Transverse colon (tissue), 4 donors: ENCODE measurements around the gene NRCAM. TPM values are rescaled to one million over a fixed set of nuclear protein-coding genes. Genes with fewer than 3 reads are reported as not detected.

Experiments used
- DNase-seq: peaks from one replicate; pipeline ENCODE4 v3.0.0-alpha.2; 2019
- H3K27ac ChIP-seq, 4 donors: fragments of 200-600 bp; sonication (generic); 2 replicates each; pipeline ENCODE4 v1.5.1; 2016 to 2018; ENCODE audit warnings: inconsistent platforms in 4 of 4
- H3K27me3 ChIP-seq: fragments of 200-600 bp; sonication (generic); 2 replicates; pipeline ENCODE4 v1.5.1; 2017; ENCODE audit warnings: inconsistent platforms
- H3K36me3 ChIP-seq, 4 donors: fragments of 200-600 bp; sonication (generic); 2 replicates each; pipeline ENCODE4 v1.5.1; 2017 to 2019; ENCODE audit warnings: inconsistent platforms in 4 of 4
- H3K4me1 ChIP-seq, 4 donors: fragments of 200-600 bp; sonication (generic); 2 replicates each; pipeline ENCODE4 v1.5.1; 2017 to 2020; ENCODE audit warnings: inconsistent platforms in 4 of 4
- H3K4me3 ChIP-seq, 4 donors: fragments of 200-600 bp; sonication (generic); 1 replicate in 1 of 4; 2 replicates in 3 of 4; pipeline versions ENCODE4 v1.5.1 to v1.6.1; 2017 to 2019; ENCODE audit warnings: inconsistent platforms in 4 of 4
- H3K9me3 ChIP-seq, 2 donors: fragments of 200-600 bp; sonication (generic); 2 replicates each; pipeline ENCODE4 v1.5.1; 2017 to 2019; ENCODE audit warnings: inconsistent platforms in 2 of 2
- EP300 ChIP-seq: sonication (generic); formaldehyde crosslinking; IDR thresholded peaks from one replicate; pipeline ENCODE4 v1.6.1; 2017; ENCODE audit warnings: antibody characterized with exemption, low read depth
- POLR2A ChIP-seq: fragments of 450-650 bp; IDR thresholded peaks from one replicate; pipeline ENCODE4 v1.6.1; 2016; ENCODE audit warnings: antibody characterized with exemption, mild to moderate bottlenecking, moderate library complexity
- POLR2AphosphoS5 ChIP-seq, 3 donors: sonication (generic); formaldehyde crosslinking; IDR thresholded peaks; one replicate each; pipeline ENCODE4 v1.6.1; 2016; ENCODE audit warnings: antibody characterized with exemption in 3 of 3
- WGBS, 2 donors: methylation state at CpG; one replicate each; pipeline ENCODE4 v1.1.5; 2018; ENCODE audit warnings: low coverage in 1 of 2; 5-methylcytosine and 5-hydroxymethylcytosine counted together
- in situ Hi-C, 4 donors: fragments of 200-750 bp; cut with MboI; loops; one replicate each; pipeline versions ENCODE4 v1.15.0 to v1.15.1; 2017; ENCODE audit warnings: low sequenced_read_pairs in 3 of 4, low pct_ligation_motif_present in 1 of 4, low pct_unique_long_range_greater_than_20kb in 1 of 4
- intact Hi-C: fragments of 100-400 bp; cut with DNase I; formaldehyde crosslinking; loops from one replicate; pipeline ENCODE4 v1.15.1; 2023; ENCODE audit warnings: low total_unique reads
- total RNA-seq, 4 donors: library from RNA; depleted of rRNA; stranded (reverse); fragments of >200 nt; gene quantifications; one replicate each; pipeline ENCODE4 v1.1.0, GENCODE V29; 2016
- TF ChIP-seq, protein P1 (sequence below), 5 experiments: fragments of 200-600 bp in 3 of 5; fragments of 450-650 bp in 2 of 5; sonication (generic) in 3 of 5; IDR thresholded peaks; 1 replicate in 2 of 5; 2 replicates in 3 of 5; pipeline ENCODE4 v1.5.1; 2016 to 2017; ENCODE audit warnings: antibody characterized with exemption in 5 of 5, inconsistent platforms in 3 of 5, mild to moderate bottlenecking in 2 of 5, moderate library complexity in 1 of 5

The NRCAM gene
- total RNA-seq, 4 donors from 2014 or later, result 0.60 to 2.5 (median 1.8) TPM

DNA sequence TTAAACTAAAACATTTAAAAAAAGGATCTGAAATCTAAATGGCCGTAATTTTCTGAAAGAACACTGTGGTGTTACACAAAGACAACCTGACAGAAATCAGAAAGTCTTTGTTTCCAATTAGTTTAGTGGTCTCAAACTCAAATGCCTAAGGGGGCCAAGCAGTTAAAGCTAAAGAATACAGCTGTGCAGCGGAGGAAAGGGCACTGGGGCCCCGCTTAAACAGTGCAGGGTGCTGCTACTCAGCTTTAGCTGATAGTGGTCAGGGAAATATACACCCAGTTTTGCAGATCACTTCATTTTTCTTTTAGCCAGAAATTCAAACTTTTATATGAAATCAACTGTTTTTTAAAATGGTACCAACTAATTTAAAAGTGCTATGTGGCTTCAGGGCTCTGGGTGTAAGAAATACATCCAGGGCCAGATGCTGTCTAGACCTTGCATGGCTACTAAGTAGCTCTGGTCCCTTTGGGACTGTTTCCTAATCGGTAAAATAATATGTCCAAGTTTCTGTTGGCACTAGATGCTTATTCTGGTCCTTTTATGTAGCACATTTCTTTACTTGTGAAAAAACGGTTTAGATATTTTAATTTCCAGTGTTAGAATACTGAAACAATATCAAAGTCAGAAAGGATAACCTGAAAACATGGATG is 164.3 kb downstream of the NRCAM start:
- Histone ChIP-seq H3K4me3 (no peak overlapping the region), H3K27ac (no peak overlapping the region), H3K27me3 (no peaks in the 10 kb centered on the region), H3K36me3 (no peaks in the 10 kb centered on the region), H3K9me3 (no peaks in the 10 kb centered on the region), H3K4me1 (peaks cover 0 to 5% (median 0%) of the 10 kb centered on the region in 4 donors)
- intact Hi-C loops, result no loop called here
- 83 to 86% methylated on average over 5 of the region's 5 CpGs for WGBS, 2 donors
- in situ Hi-C loops, result no loop called here
- no peak for TF ChIP-seq POLR2A
- DNase-seq, result no peak

- 79 to 89% methylated on average over 1 of the region's 1 CpG for WGBS, 2 donors
- Histone ChIP-seq H3K27ac (no peak overlapping the region), H3K36me3 (no peaks in the 10 kb centered on the region), H3K4me1 (peaks cover 0 to 5% (median 0%) of the 10 kb centered on the region in 4 donors), H3K4me3 (no peak overlapping the region), H3K9me3 (no peaks in the 10 kb centered on the region), H3K27me3 (no peaks in the 10 kb centered on the region)
- no peak for TF ChIP-seq EP300
- TF ChIP-seq POLR2A, result no peak
- TF ChIP-seq POLR2AphosphoS5 (IDR thresholded peaks at IDR 0.05), result no peak
- TF ChIP-seq, protein P1, sequence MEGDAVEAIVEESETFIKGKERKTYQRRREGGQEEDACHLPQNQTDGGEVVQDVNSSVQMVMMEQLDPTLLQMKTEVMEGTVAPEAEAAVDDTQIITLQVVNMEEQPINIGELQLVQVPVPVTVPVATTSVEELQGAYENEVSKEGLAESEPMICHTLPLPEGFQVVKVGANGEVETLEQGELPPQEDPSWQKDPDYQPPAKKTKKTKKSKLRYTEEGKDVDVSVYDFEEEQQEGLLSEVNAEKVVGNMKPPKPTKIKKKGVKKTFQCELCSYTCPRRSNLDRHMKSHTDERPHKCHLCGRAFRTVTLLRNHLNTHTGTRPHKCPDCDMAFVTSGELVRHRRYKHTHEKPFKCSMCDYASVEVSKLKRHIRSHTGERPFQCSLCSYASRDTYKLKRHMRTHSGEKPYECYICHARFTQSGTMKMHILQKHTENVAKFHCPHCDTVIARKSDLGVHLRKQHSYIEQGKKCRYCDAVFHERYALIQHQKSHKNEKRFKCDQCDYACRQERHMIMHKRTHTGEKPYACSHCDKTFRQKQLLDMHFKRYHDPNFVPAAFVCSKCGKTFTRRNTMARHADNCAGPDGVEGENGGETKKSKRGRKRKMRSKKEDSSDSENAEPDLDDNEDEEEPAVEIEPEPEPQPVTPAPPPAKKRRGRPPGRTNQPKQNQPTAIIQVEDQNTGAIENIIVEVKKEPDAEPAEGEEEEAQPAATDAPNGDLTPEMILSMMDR (IDR thresholded peaks at IDR 0.05), result no peak
- intact Hi-C loops (no loop called here), in situ Hi-C loops (no loop called here)
- DNase-seq, result no peak
These were observed 165.1 kb downstream of the NRCAM start for GRCh38 chr7:108291152-108291508.

GRCh38 chr7:108290459-108291151 is 165.6 kb downstream of the NRCAM start:
- Histone ChIP-seq H3K9me3 (no peaks in the 10 kb centered on the region), H3K4me3 (no peak overlapping the region), H3K36me3 (no peaks in the 10 kb centered on the region), H3K27ac (no peak overlapping the region), H3K4me1 (peaks cover 0 to 5% (median 0%) of the 10 kb centered on the region in 4 donors), H3K27me3 (no peaks in the 10 kb centered on the region)
- in situ Hi-C loops, result no loop called here
- intact Hi-C loops, result no loop called here
- TF ChIP-seq POLR2AphosphoS5 (IDR thresholded peaks at IDR 0.05) (no peak), POLR2A (no peak), EP300 (no peak)
- TF ChIP-seq, protein P1 (IDR thresholded peaks at IDR 0.05), result no peak
- no peak for DNase-seq
- 55 to 57% methylated on average over 7 of the region's 7 CpGs for WGBS, 2 donors

GRCh38 chr7:108289852-108290251 is 166.4 kb downstream of the NRCAM start:
- Histone ChIP-seq H3K4me1 (peaks cover 0 to 5% (median 0%) of the 10 kb centered on the region in 4 donors), H3K27me3 (no peaks in the 10 kb centered on the region), H3K27ac (no peak overlapping the region), H3K36me3 (no peaks in the 10 kb centered on the region), H3K4me3 (no peak overlapping the region), H3K9me3 (no peaks in the 10 kb centered on the region)
- no peak for TF ChIP-seq POLR2A
- TF ChIP-seq EP300, result no peak
- intact Hi-C loops, result no loop called here
- no peak for DNase-seq
- WGBS, 2 donors, result 33 to 46% methylated on average over 1 of the region's 1 CpG
- in situ Hi-C loops, result no loop called here

DNA sequence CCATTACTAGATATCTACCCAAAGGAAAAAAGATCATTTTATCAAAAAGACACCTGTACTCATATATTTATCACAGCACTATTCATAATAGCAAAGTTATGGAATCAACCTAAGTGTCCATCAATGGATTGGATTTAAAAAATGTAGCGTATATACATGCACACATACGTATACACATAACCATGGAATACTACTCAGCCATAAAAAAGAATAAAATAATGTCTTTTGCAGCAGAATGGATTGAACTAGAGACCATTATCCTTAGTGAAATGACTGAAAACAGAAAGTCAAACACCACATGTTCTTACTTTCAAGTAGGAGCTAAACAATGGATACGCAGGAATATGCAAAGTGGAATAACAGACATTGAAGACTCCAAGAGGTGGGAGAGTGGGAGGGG is 168.4 kb downstream of the NRCAM start:
- no peak overlapping the region for H3K4me3 ChIP-seq
- no peak for DNase-seq
- H3K36me3 ChIP-seq, result no peaks in the 10 kb centered on the region
- TF ChIP-seq, protein P1 (IDR thresholded peaks at IDR 0.05), result no peak
- TF ChIP-seq EP300 (no peak), POLR2AphosphoS5 (IDR thresholded peaks at IDR 0.05) (no peak), POLR2A (no peak)
- no peak overlapping the region for H3K27ac ChIP-seq
- no peaks in the 10 kb centered on the region for H3K27me3 ChIP-seq
- intact Hi-C loops (no loop called here), in situ Hi-C loops (no loop called here)
- 79 to 97% methylated on average over 3 of the region's 3 CpGs for WGBS, 2 donors
- no peaks in the 10 kb centered on the region for H3K9me3 ChIP-seq
- peaks cover 0 to 5% (median 0%) of the 10 kb centered on the region in 4 donors for H3K4me1 ChIP-seq
